ENCODE measurements around the gene HLA-A. TPM values are rescaled to one million over a fixed set of nuclear protein-coding genes. Genes with fewer than 3 reads are reported as not detected.

The HLA-A gene
- total RNA-seq, 3 donors from 2014 or later: 327 to 617 (median 473) TPM

- no peaks in the 10 kb centered on the region for H3K9me3 ChIP-seq
- H3K36me3 ChIP-seq: no peaks in the 10 kb centered on the region
- TF ChIP-seq POLR2AphosphoS5 (IDR thresholded peaks at IDR 0.05): no peak
- no peak for TF ChIP-seq POLR2A (IDR thresholded peaks at IDR 0.05)
- TF ChIP-seq, protein P1, sequence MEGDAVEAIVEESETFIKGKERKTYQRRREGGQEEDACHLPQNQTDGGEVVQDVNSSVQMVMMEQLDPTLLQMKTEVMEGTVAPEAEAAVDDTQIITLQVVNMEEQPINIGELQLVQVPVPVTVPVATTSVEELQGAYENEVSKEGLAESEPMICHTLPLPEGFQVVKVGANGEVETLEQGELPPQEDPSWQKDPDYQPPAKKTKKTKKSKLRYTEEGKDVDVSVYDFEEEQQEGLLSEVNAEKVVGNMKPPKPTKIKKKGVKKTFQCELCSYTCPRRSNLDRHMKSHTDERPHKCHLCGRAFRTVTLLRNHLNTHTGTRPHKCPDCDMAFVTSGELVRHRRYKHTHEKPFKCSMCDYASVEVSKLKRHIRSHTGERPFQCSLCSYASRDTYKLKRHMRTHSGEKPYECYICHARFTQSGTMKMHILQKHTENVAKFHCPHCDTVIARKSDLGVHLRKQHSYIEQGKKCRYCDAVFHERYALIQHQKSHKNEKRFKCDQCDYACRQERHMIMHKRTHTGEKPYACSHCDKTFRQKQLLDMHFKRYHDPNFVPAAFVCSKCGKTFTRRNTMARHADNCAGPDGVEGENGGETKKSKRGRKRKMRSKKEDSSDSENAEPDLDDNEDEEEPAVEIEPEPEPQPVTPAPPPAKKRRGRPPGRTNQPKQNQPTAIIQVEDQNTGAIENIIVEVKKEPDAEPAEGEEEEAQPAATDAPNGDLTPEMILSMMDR (IDR thresholded peaks at IDR 0.05): no peak
- no peaks in the 10 kb centered on the region for H3K27me3 ChIP-seq
- no peak for DNase-seq (ENCODE audit: low spot score in 2 of 2)
- intact Hi-C loops (cut with DNase I; ENCODE audit: low total_unique reads): no loop called here
- no peaks in the 10 kb centered on the region for H3K4me1 ChIP-seq
- H3K4me3 ChIP-seq: no peak overlapping the region
- no peak overlapping the region for H3K27ac ChIP-seq
Observed at GRCh38 chr6:29953686-29954085, 11.4 kb downstream of the HLA-A start.

DNA sequence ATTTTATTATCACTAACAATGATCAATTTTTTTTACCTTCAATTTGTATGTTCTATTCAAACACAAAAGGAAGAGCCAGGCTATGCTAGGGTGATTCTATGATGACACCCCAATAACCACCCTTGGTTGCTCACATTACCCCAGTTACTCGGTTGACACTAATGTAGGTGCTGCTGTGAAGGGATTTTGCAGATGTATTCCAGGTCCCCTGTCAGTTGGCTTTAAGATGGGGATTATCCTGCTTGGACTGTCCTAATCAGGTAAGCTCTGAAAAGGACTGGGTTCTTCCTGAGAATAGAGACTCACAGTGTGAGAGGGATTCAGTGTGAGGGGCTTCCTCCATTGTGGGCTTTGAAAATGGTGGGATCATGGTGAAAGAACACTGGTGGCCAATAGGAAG, 11.9 kb downstream of the HLA-A start:
- Histone ChIP-seq H3K27ac (no peak overlapping the region), H3K4me1 (no peaks in the 10 kb centered on the region), H3K27me3 (no peaks in the 10 kb centered on the region), H3K9me3 (no peaks in the 10 kb centered on the region), H3K4me3 (no peak overlapping the region), H3K36me3 (no peaks in the 10 kb centered on the region)
- DNase-seq (ENCODE audit: low spot score in 2 of 2): no peak
- intact Hi-C loops (cut with DNase I; ENCODE audit: low total_unique reads): no loop called here
- TF ChIP-seq POLR2AphosphoS5 (IDR thresholded peaks at IDR 0.05) (no peak), POLR2A (IDR thresholded peaks at IDR 0.05) (no peak)

DNA sequence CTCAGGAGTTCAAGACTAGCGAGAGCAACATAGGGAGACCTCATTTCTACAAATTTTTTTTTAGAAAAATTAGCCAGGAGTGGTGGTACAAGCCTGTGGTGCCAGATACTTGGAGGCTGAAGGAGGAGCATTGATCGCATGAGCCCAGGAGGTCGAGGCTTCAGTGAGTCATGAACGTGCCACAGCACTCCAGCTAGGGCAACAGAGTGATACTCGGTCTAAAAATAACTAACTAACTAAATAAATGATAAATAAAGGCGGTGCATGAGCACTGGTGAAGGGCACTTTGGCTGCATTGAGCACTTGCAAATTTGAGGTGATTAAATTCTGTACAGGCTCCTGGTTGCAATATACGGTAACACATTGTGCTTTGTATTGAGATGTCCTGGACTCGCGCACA, 13.5 kb downstream of the HLA-A start:
- TF ChIP-seq POLR2AphosphoS5 (IDR thresholded peaks at IDR 0.05): no peak
- H3K4me3 ChIP-seq: no peak overlapping the region
- H3K27ac ChIP-seq: no peak overlapping the region
- no peaks in the 10 kb centered on the region for H3K9me3 ChIP-seq
- H3K36me3 ChIP-seq: no peaks in the 10 kb centered on the region
- intact Hi-C loops (cut with DNase I; ENCODE audit: low total_unique reads): no loop called here
- H3K4me1 ChIP-seq: no peaks in the 10 kb centered on the region
- no peaks in the 10 kb centered on the region for H3K27me3 ChIP-seq
- DNase-seq (ENCODE audit: low spot score in 2 of 2): no peak

DNA sequence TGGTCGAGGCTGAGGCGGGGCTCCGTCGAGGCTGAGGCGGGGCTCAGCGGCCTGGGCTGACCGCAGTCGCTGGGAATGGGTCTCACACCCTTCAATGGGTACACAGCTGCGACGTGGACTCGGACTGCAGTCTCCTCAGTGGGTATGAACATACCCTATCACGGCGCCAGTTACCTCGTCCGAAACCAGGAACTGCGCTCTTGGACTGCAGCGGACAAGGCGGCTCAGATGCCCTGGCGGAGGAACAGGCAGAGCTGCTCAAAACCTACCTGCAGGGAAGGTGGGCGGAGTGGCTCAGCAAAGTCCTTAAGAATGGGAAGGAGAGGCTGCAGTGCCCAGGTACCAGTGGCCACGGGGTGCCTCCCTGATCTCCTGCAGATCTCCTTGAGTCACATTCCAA, 14.2 kb downstream of the HLA-A start:
- no peak for DNase-seq (ENCODE audit: low spot score in 2 of 2)
- H3K36me3 ChIP-seq: no peaks in the 10 kb centered on the region
- TF ChIP-seq POLR2AphosphoS5 (IDR thresholded peaks at IDR 0.05) (no peak), POLR2A (IDR thresholded peaks at IDR 0.05) (no peak)
- TF ChIP-seq, protein P1 (IDR thresholded peaks at IDR 0.05): no peak
- no peaks in the 10 kb centered on the region for H3K9me3 ChIP-seq
- no peak overlapping the region for H3K27ac ChIP-seq
- no peaks in the 10 kb centered on the region for H3K4me1 ChIP-seq
- no peak overlapping the region for H3K4me3 ChIP-seq
- no peaks in the 10 kb centered on the region for H3K27me3 ChIP-seq
- intact Hi-C loops (cut with DNase I; ENCODE audit: low total_unique reads): no loop called here

GRCh38 chr6:29958046-29958445, 15.7 kb downstream of the HLA-A start:
- Histone ChIP-seq H3K27ac (no peak overlapping the region), H3K9me3 (no peaks in the 10 kb centered on the region), H3K4me1 (no peaks in the 10 kb centered on the region), H3K36me3 (no peaks in the 10 kb centered on the region), H3K4me3 (no peak overlapping the region), H3K27me3 (no peaks in the 10 kb centered on the region)
- TF ChIP-seq POLR2AphosphoS5 (IDR thresholded peaks at IDR 0.05) (no peak), POLR2A (IDR thresholded peaks at IDR 0.05) (no peak)
- TF ChIP-seq, protein P1 (IDR thresholded peaks at IDR 0.05): no peak
- no peak for DNase-seq (ENCODE audit: low spot score in 2 of 2)
- intact Hi-C loops (cut with DNase I; ENCODE audit: low total_unique reads): no loop called here

DNA sequence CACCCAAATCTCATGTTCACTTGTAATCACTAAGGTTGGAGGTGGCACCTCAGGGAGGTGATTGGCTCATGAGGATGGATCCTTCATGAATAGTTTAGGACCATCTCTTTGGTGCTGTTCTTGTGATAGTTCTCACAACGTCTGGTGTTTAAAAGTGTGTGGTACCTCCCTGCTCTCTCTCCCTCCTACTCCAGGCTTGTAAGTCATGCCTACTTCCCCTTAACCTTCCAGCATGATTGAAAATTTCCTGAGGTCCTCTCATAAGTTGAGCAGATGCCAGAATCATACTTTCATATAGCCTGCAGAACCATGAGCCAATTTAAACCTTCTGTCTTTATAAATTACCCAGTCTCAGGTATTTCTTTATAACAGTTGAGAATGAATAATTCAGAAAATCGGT, 16.6 kb downstream of the HLA-A start:
- Histone ChIP-seq H3K27ac (no peak overlapping the region), H3K27me3 (no peaks in the 10 kb centered on the region), H3K4me1 (no peaks in the 10 kb centered on the region), H3K36me3 (no peaks in the 10 kb centered on the region), H3K4me3 (no peak overlapping the region), H3K9me3 (no peaks in the 10 kb centered on the region)
- DNase-seq (ENCODE audit: low spot score in 2 of 2): no peak
- intact Hi-C loops (cut with DNase I; ENCODE audit: low total_unique reads): no loop called here
- TF ChIP-seq POLR2A (IDR thresholded peaks at IDR 0.05): no peak
- TF ChIP-seq POLR2AphosphoS5 (IDR thresholded peaks at IDR 0.05): no peak

DNA sequence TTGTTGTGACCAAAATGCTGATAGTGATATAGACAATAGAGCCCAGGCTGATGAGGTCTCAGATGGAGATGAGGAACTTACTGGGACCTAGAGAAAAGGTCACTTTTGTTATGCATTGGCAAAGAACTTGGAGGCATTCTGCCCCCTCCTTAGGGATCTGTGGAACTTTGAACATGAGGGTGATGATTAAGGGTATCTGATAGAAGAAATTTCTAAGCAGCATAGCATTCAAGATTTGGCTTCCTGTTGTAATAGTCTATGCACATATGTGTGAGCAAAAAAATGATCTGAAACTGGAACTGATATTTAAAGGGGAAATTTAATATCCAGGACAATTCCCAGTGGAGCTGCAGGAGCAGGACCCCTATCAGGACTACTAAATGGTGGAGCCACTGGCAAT, 17.1 kb downstream of the HLA-A start:
- Histone ChIP-seq H3K36me3 (no peaks in the 10 kb centered on the region), H3K27ac (no peak overlapping the region), H3K27me3 (no peaks in the 10 kb centered on the region), H3K4me3 (no peak overlapping the region), H3K4me1 (no peaks in the 10 kb centered on the region), H3K9me3 (no peaks in the 10 kb centered on the region)
- no peak for DNase-seq (ENCODE audit: low spot score in 2 of 2)
- TF ChIP-seq POLR2AphosphoS5 (IDR thresholded peaks at IDR 0.05): no peak
- TF ChIP-seq, protein P1 (IDR thresholded peaks at IDR 0.05): no peak
- TF ChIP-seq POLR2A (IDR thresholded peaks at IDR 0.05): no peak
- intact Hi-C loops (cut with DNase I; ENCODE audit: low total_unique reads): no loop called here
